CD14-positive monocyte (primary cell): ENCODE measurements around the gene GRIN2A. TPM values are rescaled to one million over a fixed set of nuclear protein-coding genes. Genes with fewer than 3 reads are reported as not detected.
A peak's percentile ranks its signal among the peaks of the same experiment; 100 is the strongest.

Experiments
- DNase-seq, 3 donors: peaks; one replicate each; pipeline ENCODE4 v3.0.0-alpha.2; 2011 to 2022
- H2AFZ ChIP-seq: 2 replicates; pipeline ENCODE4 v1.6.0; 2012; ENCODE audit warnings: mild to moderate bottlenecking, low read depth, low read length, inconsistent platforms; ENCODE audit not compliant: insufficient read depth, poor library complexity, severe bottlenecking
- H3K27ac ChIP-seq, 2 donors: 1 replicate in 1 of 2; 2 replicates in 1 of 2; pipeline ENCODE4 v1.5.1; 2012 to 2013; ENCODE audit warnings: low read length in 2 of 2, control low read depth in 1 of 2, inconsistent platforms in 1 of 2, low read depth in 1 of 2, mild to moderate bottlenecking in 1 of 2
- H3K27me3 ChIP-seq, 2 donors: one replicate each; pipeline versions ENCODE4 v1.6.0 to v1.6.1; 2011 to 2013; ENCODE audit warnings: low read length in 2 of 2; ENCODE audit not compliant: control insufficient read depth in 2 of 2, insufficient read depth in 2 of 2
- H3K36me3 ChIP-seq, 2 donors: replicated peaks in 1 of 2; 1 replicate in 1 of 2; 2 replicates in 1 of 2; pipeline versions ENCODE4 v1.5.1 to v1.6.1; 2012 to 2013; ENCODE audit warnings: low read length in 2 of 2, control low read depth in 1 of 2, inconsistent platforms in 1 of 2, mild to moderate bottlenecking in 1 of 2; ENCODE audit not compliant: insufficient read depth in 2 of 2, control insufficient read depth in 1 of 2
- H3K4me1 ChIP-seq, 2 donors: 1 replicate in 1 of 2; 2 replicates in 1 of 2; pipeline versions ENCODE4 v1.5.1 to v1.6.1; 2012 to 2013; ENCODE audit warnings: low read length in 2 of 2, control low read depth in 1 of 2, inconsistent platforms in 1 of 2, mild to moderate bottlenecking in 1 of 2, moderate library complexity in 1 of 2; ENCODE audit not compliant: insufficient read depth in 2 of 2, control insufficient read depth in 1 of 2
- H3K4me2 ChIP-seq: replicated peaks from 2 replicates; pipeline ENCODE3; 2012; ENCODE audit warnings: low read length, moderate library complexity, mild to moderate bottlenecking; ENCODE audit not compliant: poor library complexity, severe bottlenecking; ENCODE audit errors: extremely low read depth
- H3K4me3 ChIP-seq, 3 experiments: fragments of 200-600 bp in 1 of 3; sonication (generic) in 1 of 3; replicated peaks in 1 of 3; 1 replicate in 2 of 3; 2 replicates in 1 of 3; pipeline ENCODE4 v1.5.1; 2011 to 2013; ENCODE audit warnings: low read length in 3 of 3, mild to moderate bottlenecking in 3 of 3, control low read depth in 2 of 3, low read depth in 2 of 3, inconsistent platforms in 1 of 3, moderate library complexity in 1 of 3
- H3K79me2 ChIP-seq: 2 replicates; pipeline ENCODE4 v1.6.0; 2012; ENCODE audit warnings: mild to moderate bottlenecking, control low read depth, inconsistent platforms, low read length, moderate library complexity; ENCODE audit not compliant: insufficient read depth
- H3K9ac ChIP-seq: 2 replicates; pipeline ENCODE4 v1.6.0; 2017; ENCODE audit warnings: low read length, mild to moderate bottlenecking; ENCODE audit not compliant: insufficient read depth, poor library complexity, severe bottlenecking
- H3K9me3 ChIP-seq, 2 donors: replicated peaks in 1 of 2; 1 replicate in 1 of 2; 2 replicates in 1 of 2; pipeline versions ENCODE4 v1.5.1 to v1.6.1; 2012 to 2013; ENCODE audit warnings: low read length in 2 of 2, control low read depth in 1 of 2; ENCODE audit not compliant: control insufficient read depth in 1 of 2, insufficient read depth in 1 of 2
- H4K20me1 ChIP-seq: 2 replicates; pipeline ENCODE4 v1.6.0; 2012; ENCODE audit warnings: mild to moderate bottlenecking, low read length, control low read depth, moderate library complexity; ENCODE audit not compliant: insufficient read depth
- H3K27ac Mint-ChIP-seq, 7 donors: one replicate each; pipeline ENCODE4 v1.8.0; 2020; ENCODE audit warnings: mild to moderate bottlenecking in 7 of 7, mixed read lengths in 7 of 7, moderate library complexity in 6 of 7, inconsistent platforms in 2 of 7
- H3K27me3 Mint-ChIP-seq, 3 donors: one replicate each; pipeline ENCODE4 v1.8.0; 2021 to 2022; ENCODE audit warnings: low read depth in 3 of 3, mild to moderate bottlenecking in 3 of 3, mixed read lengths in 3 of 3, moderate library complexity in 3 of 3, inconsistent platforms in 1 of 3
- H3K36me3 Mint-ChIP-seq, 2 donors: one replicate each; pipeline ENCODE4 v1.8.0; 2020; ENCODE audit warnings: mixed read lengths in 2 of 2, inconsistent platforms in 1 of 2, mild to moderate bottlenecking in 1 of 2
- H3K4me1 Mint-ChIP-seq: one replicate; pipeline ENCODE4 v1.8.0; 2020; ENCODE audit warnings: mild to moderate bottlenecking, mixed read lengths
- H3K4me3 Mint-ChIP-seq, 2 donors: one replicate each; pipeline ENCODE4 v1.8.0; 2020; ENCODE audit warnings: mild to moderate bottlenecking in 2 of 2, mixed read lengths in 2 of 2, moderate library complexity in 1 of 2
- H3K9me3 Mint-ChIP-seq, 7 donors: one replicate each; pipeline ENCODE4 v1.8.0; 2020 to 2022; ENCODE audit warnings: mixed read lengths in 7 of 7, mild to moderate bottlenecking in 6 of 7, moderate library complexity in 6 of 7, inconsistent platforms in 2 of 7
- CTCF ChIP-seq: fragments of 200-600 bp; IDR thresholded peaks from one replicate; pipeline ENCODE4 v1.8.0; 2022; ENCODE audit warnings: antibody characterized with exemption, mild to moderate bottlenecking
- WGBS: methylation state at CpG from one replicate; pipeline ENCODE4 v1.1.5; 2013; ENCODE audit warnings: missing lambda C conversion rate; ENCODE audit not compliant: insufficient coverage; 5-methylcytosine and 5-hydroxymethylcytosine counted together
- intact Hi-C, 2 donors: fragments of 100-400 bp; cut with micrococcal nuclease; formaldehyde crosslinking; loops; one replicate each; pipeline versions ENCODE4 v1.15.0 to v1.15.1; 2023
- polyA plus RNA-seq, 3 donors: library from polyadenylated mRNA; depleted of rRNA in 1 of 3; unstranded in 2 of 3; stranded (reverse) in 1 of 3; fragments of 300-500 nt in 2 of 3; fragments of >200 nt in 1 of 3; fragmentation: Illumina TruSeq in 2 of 3; gene quantifications; 1 replicate in 2 of 3; 2 replicates in 1 of 3; pipeline ENCODE4 v1.2.3, GENCODE V29; 2012 to 2021

GRIN2A gene
- polyA plus RNA-seq, 3 donors, result not detected

GRCh38 chr16:10103118-10103517 is 79.1 kb downstream of the GRIN2A start:
- H3K4me3 Mint-ChIP-seq, result no peak overlapping the region
- Histone ChIP-seq H3K27ac (no peak overlapping the region), H3K27me3 (no peaks in the 10 kb centered on the region), H3K9ac (no peak overlapping the region), H3K79me2 (no peaks in the 10 kb centered on the region), H4K20me1 (no peaks in the 10 kb centered on the region), H3K9me3 (peaks cover 0 to 5% of the 10 kb centered on the region in 2 donors), H3K4me2 (no peak overlapping the region), H2AFZ (no peak overlapping the region), H3K4me3 (no peak overlapping the region), H3K4me1 (no peaks in the 10 kb centered on the region), H3K36me3 (no peaks in the 10 kb centered on the region)
- peak overlapping the region in 1 of 7 donors; percentile 28 for H3K27ac Mint-ChIP-seq
- peaks cover 3 to 18% (median 6%) of the 10 kb centered on the region in 7 donors for H3K9me3 Mint-ChIP-seq
- TF ChIP-seq CTCF, result no peak
- H3K36me3 Mint-ChIP-seq, result no peaks in the 10 kb centered on the region
- DNase-seq, result no peak
- intact Hi-C loops, result no loop called here
- no peaks in the 10 kb centered on the region for H3K4me1 Mint-ChIP-seq
- H3K27me3 Mint-ChIP-seq, result peaks cover 0 to 4% (median 0%) of the 10 kb centered on the region in 3 donors

- intact Hi-C loops, result no loop called here
- Mint-ChIP-seq H3K36me3 (no peaks in the 10 kb centered on the region), H3K4me1 (no peaks in the 10 kb centered on the region), H3K9me3 (peaks cover 3 to 16% (median 9%) of the 10 kb centered on the region in 7 donors), H3K27me3 (peaks cover 0 to 2% (median 0%) of the 10 kb centered on the region in 3 donors), H3K27ac (no peak overlapping the region), H3K4me3 (no peak overlapping the region)
- no peaks in the 10 kb centered on the region for H3K27me3 ChIP-seq
- no peak overlapping the region for H3K4me3 ChIP-seq
- H4K20me1 ChIP-seq, result no peaks in the 10 kb centered on the region
- 82% methylated on average over 2 of the region's 4 CpGs for WGBS
- no peak overlapping the region for H3K9ac ChIP-seq
- H3K27ac ChIP-seq, result no peak overlapping the region
- no peak for TF ChIP-seq CTCF
- H3K4me2 ChIP-seq, result no peak overlapping the region
- peaks cover 0 to 5% of the 10 kb centered on the region in 2 donors for H3K9me3 ChIP-seq
- no peak for DNase-seq
- H3K79me2 ChIP-seq, result no peaks in the 10 kb centered on the region
- no peaks in the 10 kb centered on the region for H3K36me3 ChIP-seq
- no peaks in the 10 kb centered on the region for H3K4me1 ChIP-seq
- H2AFZ ChIP-seq, result no peak overlapping the region
Measured at GRCh38 chr16:10100829-10101228, 81.4 kb downstream of the GRIN2A start.
